SK-N-SH (cell line): Measurements from ENCODE around the gene LDHA. TPM values are rescaled to one million over a fixed set of nuclear protein-coding genes. Genes with fewer than 3 reads are reported as not detected.

Experiments used
- CTCF ChIA-PET: fragments of 300-600, 350-600 bp; formaldehyde crosslinking; extraction: SDS; loops from one replicate; lab custom pipeline; 2021; lab: Yijun Ruan, JAX
- POLR2A ChIA-PET: fragments of 350-600 bp; sonication (Branson Sonifier 250); formaldehyde crosslinking; extraction: SDS; loops from one replicate; lab custom pipeline; 2020; ENCODE audit warnings: antibody characterized with exemption, inconsistent platforms; lab: Yijun Ruan, JAX
- DNase-seq: peaks from one replicate; pipeline ENCODE4 v3.0.0; 2012
- H2AFZ ChIP-seq: fragments of 200-600 bp; sonication (generic); 2 replicates; pipeline ENCODE4 v1.8.1; 2016; ENCODE audit warnings: antibody characterized with exemption, mild to moderate bottlenecking, low read depth
- H3F3A ChIP-seq: fragments of 200-600 bp; sonication (generic); replicated peaks from 2 replicates; pipeline ENCODE3; 2016; ENCODE audit warnings: antibody characterized with exemption, mild to moderate bottlenecking; ENCODE audit not compliant: insufficient read depth
- H3K27ac ChIP-seq, 2 experiments: fragments of 200-500 bp in 1 of 2; fragments of 200-600 bp in 1 of 2; sonication (Bioruptor generic) in 1 of 2; sonication (generic), shearing (Covaris generic) in 1 of 2; 2 replicates each; pipeline versions ENCODE4 v1.5.1 to v1.6.1; 2014 to 2016; ENCODE audit warnings: low read depth in 2 of 2, inconsistent platforms in 1 of 2, low read length in 1 of 2, mild to moderate bottlenecking in 1 of 2, mixed read lengths in 1 of 2
- H3K27me3 ChIP-seq: fragments of 200-600 bp; sonication (generic), shearing (Covaris generic); 2 replicates; pipeline ENCODE4 v1.6.1; 2016; ENCODE audit warnings: mixed run types; ENCODE audit not compliant: insufficient read depth
- H3K36me3 ChIP-seq, 2 experiments: fragments of 200-500 bp in 1 of 2; fragments of 200-600 bp in 1 of 2; sonication (Bioruptor generic) in 1 of 2; sonication (generic) in 1 of 2; replicated peaks in 1 of 2; 2 replicates each; pipeline versions ENCODE3 to v1.5.1; 2014 to 2016; ENCODE audit warnings: low read length in 1 of 2, mild to moderate bottlenecking in 1 of 2; ENCODE audit not compliant: insufficient read depth in 2 of 2, control insufficient read depth in 1 of 2
- H3K4me1 ChIP-seq, 2 experiments: fragments of 200-500 bp in 1 of 2; fragments of 200-600 bp in 1 of 2; sonication (Bioruptor generic) in 1 of 2; sonication (generic), shearing (Covaris generic) in 1 of 2; 2 replicates each; pipeline versions ENCODE4 v1.5.1 to v1.6.1; 2014 to 2016; ENCODE audit warnings: low read depth in 1 of 2, low read length in 1 of 2, mixed run types in 1 of 2; ENCODE audit not compliant: insufficient read depth in 2 of 2, control insufficient read depth in 1 of 2
- H3K4me2 ChIP-seq: fragments of 200-600 bp; sonication (generic), shearing (Covaris generic); 2 replicates; pipeline ENCODE4 v1.6.1; 2017; ENCODE audit warnings: mixed run types
- H3K4me3 ChIP-seq, 2 experiments: fragments of 200-500 bp in 1 of 2; fragments of 200-600 bp in 1 of 2; sonication (Bioruptor generic) in 1 of 2; sonication (generic), shearing (Covaris generic) in 1 of 2; 2 replicates each; pipeline versions ENCODE4 v1.5.1 to v1.8.1; 2014 to 2016; ENCODE audit warnings: low read depth in 2 of 2, inconsistent platforms in 1 of 2, low read length in 1 of 2, mild to moderate bottlenecking in 1 of 2, mixed read lengths in 1 of 2, moderate library complexity in 1 of 2
- H3K79me2 ChIP-seq: fragments of 200-600 bp; sonication (generic); 2 replicates; pipeline ENCODE4 v1.8.1; 2017; ENCODE audit warnings: mild to moderate bottlenecking; ENCODE audit not compliant: insufficient read depth
- H3K9ac ChIP-seq: fragments of 200-600 bp; sonication (generic); 2 replicates; pipeline ENCODE4 v1.6.1; 2017; ENCODE audit warnings: mixed run types
- H3K9me2 ChIP-seq: fragments of 200-600 bp; sonication (generic); 2 replicates; pipeline ENCODE4 v1.6.1; 2017; ENCODE audit warnings: mixed run types
- H3K9me3 ChIP-seq: fragments of 200-600 bp; sonication (generic); 2 replicates; pipeline ENCODE4 v1.6.1; 2017; ENCODE audit warnings: mixed run types, mild to moderate bottlenecking, moderate library complexity
- H4K20me1 ChIP-seq: fragments of 200-600 bp; sonication (generic); 2 replicates; pipeline ENCODE4 v1.6.1; 2017; ENCODE audit warnings: mild to moderate bottlenecking, mixed run types; ENCODE audit not compliant: insufficient read depth
- FOSL2 ChIP-seq: IDR thresholded peaks from 2 replicates; pipeline ENCODE4 v1.4.0; 2012; ENCODE audit warnings: low read depth, mild to moderate bottlenecking, moderate library complexity, borderline replicate concordance
- GABPA ChIP-seq: IDR thresholded peaks from 2 replicates; pipeline ENCODE4 v1.4.0; 2012; ENCODE audit warnings: low read depth, mild to moderate bottlenecking
- GATA2 ChIP-seq: sonication (generic); formaldehyde crosslinking; IDR thresholded peaks from 2 replicates; pipeline ENCODE4 v1.5.0; 2020; ENCODE audit warnings: mild to moderate bottlenecking, missing genetic modification reagents
- IRF3 ChIP-seq: fragments of 150-350 bp; IDR thresholded peaks from 2 replicates; pipeline ENCODE4 v1.6.1; 2016; ENCODE audit warnings: mild to moderate bottlenecking, low read depth, low read length
- JUND ChIP-seq: IDR thresholded peaks from 2 replicates; pipeline ENCODE4 v1.4.0; 2012
- MAX ChIP-seq: IDR thresholded peaks from 2 replicates; pipeline ENCODE4 v1.4.0; 2012; ENCODE audit warnings: low read depth
- PBX3 ChIP-seq: IDR thresholded peaks from 2 replicates; pipeline ENCODE4; 2012
- SMC3 ChIP-seq: IDR thresholded peaks from 2 replicates; pipeline ENCODE4 v1.6.1; 2012; ENCODE audit warnings: low read depth, low read length, improper control_type of control experiment
- TCF12 ChIP-seq: IDR thresholded peaks from 2 replicates; pipeline ENCODE4 v1.4.0; 2012
- USF1 ChIP-seq: IDR thresholded peaks from 2 replicates; pipeline ENCODE4 v1.4.0; 2012; ENCODE audit warnings: low read depth, borderline replicate concordance
- USF2 ChIP-seq: fragments of 150-350 bp; IDR thresholded peaks from 2 replicates; pipeline ENCODE4 v1.6.1; 2017; ENCODE audit warnings: antibody characterized with exemption, low read length, low read depth, borderline replicate concordance
- WGBS: methylation state at CpG from one replicate; pipeline ENCODE4 v1.1.6; 2017; ENCODE audit warnings: low lambda C conversion rate; 5-methylcytosine and 5-hydroxymethylcytosine counted together
- polyA plus RNA-seq, 3 experiments: library from polyadenylated mRNA; depleted of rRNA; stranded (reverse); fragments of >200 nt; gene quantifications; 2 replicates each; pipeline ENCODE4 v1.2.3, GENCODE V29; 2012

LDHA gene
- polyA plus RNA-seq, 1 of the 3 experiments (the other 2 are of a cell fraction) = 524 TPM

- Histone ChIP-seq H3K36me3 (peaks cover 31 to 66% of the 10 kb centered on the region in 2 experiments), H3K4me3 (no peak overlapping the region), H3K9me3 (no peaks in the 10 kb centered on the region), H3K79me2 (0 out of 2 replicates have a peak, but pooled peaks cover 10% of the 10 kb centered on the region), H2AFZ (no peak overlapping the region), H4K20me1 (no peaks in the 10 kb centered on the region), H3K9ac (no peak overlapping the region), H3K9me2 (no peaks in the 10 kb centered on the region), H3F3A (peaks cover 24% of the 10 kb centered on the region), H3K27ac (peak overlapping the region in 1 of 2 experiments; percentile 53; a peak in 1 of 4 replicates), H3K4me2 (no peak overlapping the region), H3K4me1 (peaks cover 0 to 12% of the 10 kb centered on the region in 2 experiments; a peak in 1 of 4 replicates), H3K27me3 (no peaks in the 10 kb centered on the region)
- POLR2A ChIA-PET = no interaction called here
- CTCF ChIA-PET = interaction anchor here (1.2 to 1.3 kb wide), 2 partner anchors 13 to 187 kb away, joined by 3 read pairs; no protein-coding TSS in a partner anchor
- DNase-seq = no peak
- 66% methylated on average over 3 of the region's 3 CpGs for WGBS
- TF ChIP-seq GATA2 (CRISPR knock-in tag) (no peak), PBX3 (0 out of 2 replicates have a peak, but pooled peaks have one; percentile 27), FOSL2 (peak; percentile 48; the same call in 1 of the 2 replicates), JUND (peak; percentile 60)
These were observed 41.8 kb upstream of the LDHA start for GRCh38 chr11:18352581-18352980.

GRCh38 chr11:18358646-18359045, 35.7 kb upstream of the LDHA start:
- WGBS = 91% methylated on average over 4 of the region's 4 CpGs

More at GRCh38 chr11:18358646-18359045, 35.7 kb upstream of the LDHA start:
- Histone ChIP-seq H3K9ac (no peak overlapping the region), H3K9me3 (no peaks in the 10 kb centered on the region), H3K27me3 (no peaks in the 10 kb centered on the region), H4K20me1 (no peaks in the 10 kb centered on the region), H3K27ac (no peak overlapping the region), H3K36me3 (peaks cover 57 to 60% of the 10 kb centered on the region in 2 experiments), H3K4me3 (no peak overlapping the region), H3K4me2 (no peak overlapping the region), H2AFZ (no peak overlapping the region), H3K9me2 (no peaks in the 10 kb centered on the region), H3K4me1 (no peaks in the 10 kb centered on the region), H3K79me2 (no peaks in the 10 kb centered on the region), H3F3A (peaks cover 9% of the 10 kb centered on the region)
- POLR2A ChIA-PET = interaction anchor here (1.6 kb wide), 1 partner anchor 36 kb away, joined by 3 read pairs; the partner anchor contains the start of gene LDHA
- CTCF ChIA-PET = no interaction called here
- no peak for TF ChIP-seq USF2
- TF ChIP-seq TCF12 = no peak
- no peak for TF ChIP-seq MAX
- no peak for TF ChIP-seq GABPA
- TF ChIP-seq USF1 = no peak
- no peak for TF ChIP-seq PBX3
- TF ChIP-seq IRF3 = no peak
- TF ChIP-seq SMC3 = no peak
- no peak for DNase-seq
